ENCODE measurements around the gene PALD1. TPM values are rescaled to one million over a fixed set of nuclear protein-coding genes. Genes with fewer than 3 reads are reported as not detected.

The PALD1 gene
- polyA plus RNA-seq, 3 donors = 0.04 to 0.11 TPM; not detected in 1

- no peak for DNase-seq
- H3K79me2 ChIP-seq (ENCODE audit: insufficient read depth, low read length) = no peaks in the 10 kb centered on the region
- Mint-ChIP-seq H3K9me3 (peaks cover 0 to 5% (median 0%) of the 10 kb centered on the region in 7 donors), H3K36me3 (peaks cover 0 to 1% of the 10 kb centered on the region in 2 donors), H3K4me3 (no peak overlapping the region), H3K4me1 (peaks cover 11% of the 10 kb centered on the region), H3K27me3 (ENCODE audit: low read depth in 3 of 3) (peaks cover 32 to 35% (median 35%) of the 10 kb centered on the region in 3 donors), H3K27ac (no peak overlapping the region)
- H3K4me1 ChIP-seq (ENCODE audit: control insufficient read depth in 1 of 2, insufficient read depth in 2 of 2, low read length in 2 of 2) = peaks cover 8 to 11% of the 10 kb centered on the region in 2 donors
- 40% methylated on average over 3 of the region's 4 CpGs for WGBS (ENCODE audit: insufficient coverage)
- H2AFZ ChIP-seq (ENCODE audit: insufficient read depth, low read depth, low read length, poor library complexity, severe bottlenecking) = no peak overlapping the region
- TF ChIP-seq CTCF (IDR thresholded peaks at IDR 0.05) = no peak
- H3K27me3 ChIP-seq (ENCODE audit: control insufficient read depth in 2 of 2, insufficient read depth in 2 of 2, low read length in 2 of 2) = peaks cover 11 to 27% of the 10 kb centered on the region in 2 donors
- no peak overlapping the region for H3K9ac ChIP-seq (ENCODE audit: insufficient read depth, low read length, poor library complexity, severe bottlenecking)
- peaks cover 2 to 6% of the 10 kb centered on the region in 2 donors for H3K9me3 ChIP-seq (replicated peaks in 1 of 2; ENCODE audit: control insufficient read depth in 1 of 2, insufficient read depth in 1 of 2, low read length in 2 of 2)
- intact Hi-C loops (cut with micrococcal nuclease) = no loop called here
- no peak overlapping the region for H3K27ac ChIP-seq (ENCODE audit: low read depth in 1 of 2, low read length in 2 of 2)
- H3K36me3 ChIP-seq (replicated peaks in 1 of 2; ENCODE audit: control insufficient read depth in 1 of 2, insufficient read depth in 2 of 2, low read length in 2 of 2) = no peaks in the 10 kb centered on the region
- H3K4me2 ChIP-seq (replicated peaks; ENCODE audit: extremely low read depth, low read length, poor library complexity, severe bottlenecking) = no peak overlapping the region
- no peak overlapping the region for H3K4me3 ChIP-seq (replicated peaks in 1 of 3; ENCODE audit: low read depth in 2 of 3, low read length in 3 of 3)
- no peaks in the 10 kb centered on the region for H4K20me1 ChIP-seq (ENCODE audit: insufficient read depth, low read length)
These were observed 16.1 kb upstream of the PALD1 start for GRCh38 chr10:70462349-70462984.

GRCh38 chr10:70465278-70465677 is 13.3 kb upstream of the PALD1 start:
- no peaks in the 10 kb centered on the region for H3K79me2 ChIP-seq (ENCODE audit: insufficient read depth, low read length)
- Mint-ChIP-seq H3K27ac (no peak overlapping the region), H3K36me3 (no peaks in the 10 kb centered on the region), H3K27me3 (ENCODE audit: low read depth in 3 of 3) (peaks cover 7 to 9% (median 9%) of the 10 kb centered on the region in 3 donors), H3K4me1 (no peaks in the 10 kb centered on the region), H3K4me3 (no peak overlapping the region), H3K9me3 (no peaks in the 10 kb centered on the region)
- no peak for TF ChIP-seq CTCF (IDR thresholded peaks at IDR 0.05)
- no peaks in the 10 kb centered on the region for H4K20me1 ChIP-seq (ENCODE audit: insufficient read depth, low read length)
- intact Hi-C loops (cut with micrococcal nuclease) = no loop called here
- H3K4me2 ChIP-seq (replicated peaks; ENCODE audit: extremely low read depth, low read length, poor library complexity, severe bottlenecking) = no peak overlapping the region
- no peak overlapping the region for H3K4me3 ChIP-seq (replicated peaks in 1 of 3; ENCODE audit: low read depth in 2 of 3, low read length in 3 of 3)
- H3K36me3 ChIP-seq (replicated peaks in 1 of 2; ENCODE audit: control insufficient read depth in 1 of 2, insufficient read depth in 2 of 2, low read length in 2 of 2) = no peaks in the 10 kb centered on the region
- H3K4me1 ChIP-seq (ENCODE audit: control insufficient read depth in 1 of 2, insufficient read depth in 2 of 2, low read length in 2 of 2) = no peaks in the 10 kb centered on the region
- H3K27me3 ChIP-seq (ENCODE audit: control insufficient read depth in 2 of 2, insufficient read depth in 2 of 2, low read length in 2 of 2) = peaks cover 0 to under 1% of the 10 kb centered on the region in 2 donors
- no CpG with 5 or more reads among the region's 4 CpGs for WGBS (ENCODE audit: insufficient coverage)
- no peak for DNase-seq
- H3K27ac ChIP-seq (ENCODE audit: low read depth in 1 of 2, low read length in 2 of 2) = no peak overlapping the region
- H3K9me3 ChIP-seq (replicated peaks in 1 of 2; ENCODE audit: control insufficient read depth in 1 of 2, insufficient read depth in 1 of 2, low read length in 2 of 2) = no peaks in the 10 kb centered on the region
- H2AFZ ChIP-seq (ENCODE audit: insufficient read depth, low read depth, low read length, poor library complexity, severe bottlenecking) = no peak overlapping the region
- H3K9ac ChIP-seq (ENCODE audit: insufficient read depth, low read length, poor library complexity, severe bottlenecking) = no peak overlapping the region
